Measurements from ENCODE around the gene GRIN2D. TPM values are rescaled to one million over a fixed set of nuclear protein-coding genes. Genes with fewer than 3 reads are reported as not detected.
A peak's percentile ranks its signal among the peaks of the same experiment; 100 is the strongest.

Gene GRIN2D
- total RNA-seq, 1 donor from 2014 or later: 0.64 TPM

GRCh38 chr19:48398375-48399235 is 5.1 kb downstream of the GRIN2D start:
- Histone ChIP-seq H3K27me3 (peaks cover 34% of the 10 kb centered on the region), H3K4me3 (peak overlapping the region; percentile 40 to 59), H3K27ac (no peak overlapping the region), H3K9me3 (no peaks in the 10 kb centered on the region), H3K4me1 (peaks cover 0 to 5% of the 10 kb centered on the region in 2 donors), H3K36me3 (no peaks in the 10 kb centered on the region)
- no peak for TF ChIP-seq CTCF (IDR thresholded peaks at IDR 0.05)
- DNase-seq (ENCODE audit: low spot score in 2 of 2): peak in 1 of 2 donors; percentile 80
- intact Hi-C loops (cut with DNase I): no loop called here

DNA sequence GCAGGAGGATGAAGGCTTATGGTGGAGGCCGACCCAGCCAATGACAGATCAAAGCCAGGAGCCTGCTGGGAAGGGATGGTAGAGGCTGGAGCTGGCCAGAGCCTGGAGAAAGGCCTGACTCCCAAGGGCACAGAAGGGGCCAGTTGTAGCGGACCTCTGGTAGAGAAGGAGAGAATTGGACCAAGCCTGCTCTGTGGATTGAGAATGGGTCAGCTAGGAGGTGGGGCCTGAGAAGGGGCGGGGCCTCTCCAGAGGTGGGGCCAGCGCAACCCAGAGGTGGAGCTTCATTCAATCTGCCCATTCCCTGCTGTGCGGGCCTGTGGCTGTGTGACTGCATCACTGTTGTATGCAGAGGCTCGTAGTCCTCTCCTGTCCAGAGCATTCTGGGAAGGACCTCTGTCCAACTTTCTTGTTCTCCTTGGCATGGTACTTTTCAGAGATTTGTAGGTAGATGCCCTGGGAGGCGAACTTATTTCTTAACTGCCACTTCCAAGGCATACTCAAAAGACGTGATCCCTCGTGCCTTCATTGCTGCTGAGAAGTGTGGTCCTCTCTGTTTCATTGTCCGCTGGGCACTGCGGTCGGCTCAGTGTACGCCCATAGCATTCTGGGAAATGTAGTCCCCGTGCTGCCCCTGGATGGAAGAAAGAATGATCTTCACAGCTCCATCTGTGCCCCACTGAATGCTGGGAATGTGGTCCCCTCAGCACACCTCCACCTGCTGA is 6.7 kb downstream of the GRIN2D start:
- TF ChIP-seq CTCF (IDR thresholded peaks at IDR 0.05): no peak
- H3K27ac ChIP-seq: peak overlapping the region in 1 of 2 donors; percentile 11
- H3K36me3 ChIP-seq: no peaks in the 10 kb centered on the region
- intact Hi-C loops (cut with DNase I): no loop called here
- no peaks in the 10 kb centered on the region for H3K4me1 ChIP-seq
- H3K9me3 ChIP-seq: no peaks in the 10 kb centered on the region
- DNase-seq (ENCODE audit: low spot score in 2 of 2): peak in 1 of 2 donors; percentile 78
- H3K27me3 ChIP-seq: peaks cover 20% of the 10 kb centered on the region
- peak overlapping the region in 1 of 2 donors; percentile 20 for H3K4me3 ChIP-seq

GRCh38 chr19:48401287-48401686 is 7.8 kb downstream of the GRIN2D start:
- DNase-seq (ENCODE audit: low spot score in 2 of 2): no peak
- TF ChIP-seq CTCF (IDR thresholded peaks at IDR 0.05): no peak
- Histone ChIP-seq H3K4me3 (no peak overlapping the region), H3K9me3 (no peaks in the 10 kb centered on the region), H3K36me3 (no peaks in the 10 kb centered on the region), H3K27ac (no peak overlapping the region), H3K4me1 (no peaks in the 10 kb centered on the region), H3K27me3 (peaks cover 9% of the 10 kb centered on the region)
- intact Hi-C loops (cut with DNase I): no loop called here

DNA sequence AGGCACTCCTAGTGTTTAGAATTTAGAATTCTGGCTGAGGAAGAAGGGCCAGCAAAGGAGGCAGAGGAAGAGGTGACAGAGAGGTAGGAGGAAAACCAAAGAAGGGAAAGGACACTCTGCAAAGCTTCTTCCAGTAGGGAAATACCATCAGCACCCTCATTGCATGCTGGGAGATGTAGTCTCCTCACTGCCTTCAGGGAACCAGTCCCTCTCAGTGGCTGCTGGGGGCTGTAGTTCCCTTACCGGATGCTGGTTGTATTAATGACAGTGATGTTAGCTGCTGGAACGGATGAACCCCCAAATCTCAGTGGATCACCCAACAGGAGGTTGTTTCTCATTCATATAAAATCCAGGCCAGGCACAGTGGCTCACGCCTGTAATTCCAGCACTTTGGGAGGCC is 10.1 kb downstream of the GRIN2D start:
- no peak for TF ChIP-seq CTCF (IDR thresholded peaks at IDR 0.05)
- intact Hi-C loops (cut with DNase I): no loop called here
- Histone ChIP-seq H3K4me3 (no peak overlapping the region), H3K4me1 (no peaks in the 10 kb centered on the region), H3K36me3 (no peaks in the 10 kb centered on the region), H3K27me3 (no peaks in the 10 kb centered on the region), H3K9me3 (no peaks in the 10 kb centered on the region), H3K27ac (no peak overlapping the region)
- DNase-seq (ENCODE audit: low spot score in 2 of 2): no peak

DNA sequence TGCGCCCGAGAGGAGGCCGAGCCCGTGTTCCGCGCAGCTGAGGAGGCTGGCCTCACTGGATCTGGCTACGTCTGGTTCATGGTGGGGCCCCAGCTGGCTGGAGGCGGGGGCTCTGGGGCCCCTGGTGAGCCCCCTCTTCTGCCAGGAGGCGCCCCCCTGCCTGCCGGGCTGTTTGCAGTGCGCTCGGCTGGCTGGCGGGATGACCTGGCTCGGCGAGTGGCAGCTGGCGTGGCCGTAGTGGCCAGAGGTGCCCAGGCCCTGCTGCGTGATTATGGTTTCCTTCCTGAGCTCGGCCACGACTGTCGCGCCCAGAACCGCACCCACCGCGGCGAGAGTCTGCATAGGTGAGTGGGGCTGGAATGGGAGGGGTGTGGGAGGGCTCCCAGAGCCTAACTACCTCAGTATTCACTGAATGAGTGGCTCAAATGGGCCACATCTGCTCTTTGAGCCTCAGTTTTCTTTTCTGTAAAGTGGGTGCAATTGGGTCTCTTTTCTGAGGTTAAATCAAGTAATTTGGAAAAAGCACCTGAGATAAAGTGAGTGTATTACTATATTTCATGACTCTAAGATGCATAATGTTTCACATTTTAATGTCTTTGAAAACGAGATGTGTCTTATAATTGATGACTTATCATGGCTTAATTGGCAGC is 11.7 kb downstream of the GRIN2D start:
- no peaks in the 10 kb centered on the region for H3K36me3 ChIP-seq
- no peak for TF ChIP-seq CTCF (IDR thresholded peaks at IDR 0.05)
- no peaks in the 10 kb centered on the region for H3K27me3 ChIP-seq
- no peaks in the 10 kb centered on the region for H3K4me1 ChIP-seq
- DNase-seq (ENCODE audit: low spot score in 2 of 2): no peak
- intact Hi-C loops (cut with DNase I): no loop called here
- no peak overlapping the region for H3K27ac ChIP-seq
- no peaks in the 10 kb centered on the region for H3K9me3 ChIP-seq
- H3K4me3 ChIP-seq: no peak overlapping the region

Measured in ascending aorta (tissue), 2 donors.